Stimulated activated CD8-positive, alpha-beta memory T cell treated with anti-CD3 and anti-CD28 coated beads, Interleukin-4, amount 100 ng/mL, for 4 hours (primary cell): ENCODE results near the gene NEIL3.

Experiments used
- DNase-seq, 2 donors: peaks; one replicate each; pipeline ENCODE4 v3.0.0-alpha.2; 2020; ENCODE audit warnings: low read depth in 2 of 2, low spot score in 1 of 2

The NEIL3 gene, protein sequence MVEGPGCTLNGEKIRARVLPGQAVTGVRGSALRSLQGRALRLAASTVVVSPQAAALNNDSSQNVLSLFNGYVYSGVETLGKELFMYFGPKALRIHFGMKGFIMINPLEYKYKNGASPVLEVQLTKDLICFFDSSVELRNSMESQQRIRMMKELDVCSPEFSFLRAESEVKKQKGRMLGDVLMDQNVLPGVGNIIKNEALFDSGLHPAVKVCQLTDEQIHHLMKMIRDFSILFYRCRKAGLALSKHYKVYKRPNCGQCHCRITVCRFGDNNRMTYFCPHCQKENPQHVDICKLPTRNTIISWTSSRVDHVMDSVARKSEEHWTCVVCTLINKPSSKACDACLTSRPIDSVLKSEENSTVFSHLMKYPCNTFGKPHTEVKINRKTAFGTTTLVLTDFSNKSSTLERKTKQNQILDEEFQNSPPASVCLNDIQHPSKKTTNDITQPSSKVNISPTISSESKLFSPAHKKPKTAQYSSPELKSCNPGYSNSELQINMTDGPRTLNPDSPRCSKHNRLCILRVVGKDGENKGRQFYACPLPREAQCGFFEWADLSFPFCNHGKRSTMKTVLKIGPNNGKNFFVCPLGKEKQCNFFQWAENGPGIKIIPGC

GRCh38 chr4:177309522-177310371, at the start of gene NEIL3:
NEIL3 (plus strand) TSS chr4:177309874; CDS start chr4:177309954, 80 bp downstream.
- peak; percentile 90 to 97 for DNase-seq

DNA sequence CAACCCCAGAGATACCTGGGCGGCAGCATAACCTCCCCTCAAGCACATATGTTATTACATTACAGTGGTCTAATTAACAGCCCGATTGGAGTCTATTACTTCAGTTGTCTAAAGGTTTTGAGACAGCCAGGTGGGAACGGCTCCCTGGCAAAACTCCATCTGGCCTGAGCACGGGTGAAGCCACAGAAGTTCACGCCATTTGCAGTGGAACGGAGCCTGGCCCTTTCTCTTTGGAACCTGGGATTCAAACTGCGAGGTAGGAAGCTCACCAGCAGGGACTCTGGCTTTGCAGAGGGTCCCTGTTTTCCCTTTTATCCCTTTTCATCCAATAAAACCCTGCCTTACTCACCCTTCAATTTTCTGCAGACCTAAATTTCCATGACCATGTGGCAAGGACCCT, 45.9 kb upstream of the NEIL3 start:
- DNase-seq, result no peak

DNA sequence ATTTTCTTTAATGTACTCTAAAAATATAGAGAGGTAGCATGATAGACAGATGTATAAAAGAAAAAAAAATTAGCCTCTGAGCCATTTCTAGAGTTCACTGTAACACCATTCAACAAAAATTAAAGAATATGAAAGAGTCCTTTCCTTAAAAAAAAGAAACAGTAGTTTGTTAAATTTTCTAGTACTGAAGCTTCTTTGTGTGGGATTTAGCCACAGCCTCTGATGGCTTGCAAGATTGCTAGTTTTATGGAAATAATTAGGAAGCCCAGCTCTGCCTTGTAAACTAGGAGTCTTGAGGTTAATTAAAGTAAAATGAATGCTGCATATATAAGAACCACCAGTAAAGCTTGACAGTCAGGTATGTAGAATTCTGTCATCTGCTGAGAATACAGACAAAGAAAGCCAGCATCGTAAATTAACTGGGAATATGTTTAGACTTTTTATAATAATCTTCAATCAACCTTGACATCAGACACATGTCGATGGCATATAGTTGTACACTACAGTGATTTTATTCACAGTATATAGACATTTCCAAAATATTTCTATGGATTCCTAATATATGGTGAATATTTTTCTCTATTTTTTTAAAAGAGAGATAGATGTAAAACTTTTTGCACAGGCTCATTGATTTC, 44.8 kb upstream of the NEIL3 start:
- DNase-seq, result no peak

- no peak for DNase-seq
These were observed 43.9 kb upstream of the NEIL3 start for GRCh38 chr4:177265729-177266128.

DNA sequence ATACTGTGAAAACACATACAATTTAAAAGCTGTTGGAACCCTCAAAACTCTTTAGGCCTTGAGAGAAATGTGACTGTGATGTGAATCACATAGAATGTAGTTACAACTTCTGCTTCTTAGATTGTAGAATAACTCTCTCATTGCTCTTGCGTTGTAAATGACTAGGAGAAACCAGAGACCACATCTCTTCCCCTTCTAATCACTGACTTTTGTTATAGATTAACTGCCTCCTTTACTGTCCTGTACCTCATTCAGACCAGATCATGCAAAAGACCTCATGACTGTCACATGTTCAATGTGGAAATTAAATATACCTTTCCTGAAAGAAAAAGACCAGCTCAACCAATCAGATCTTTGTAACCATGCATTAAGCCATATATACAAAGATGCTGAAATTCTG, 43.2 kb upstream of the NEIL3 start:
- no peak for DNase-seq

DNA sequence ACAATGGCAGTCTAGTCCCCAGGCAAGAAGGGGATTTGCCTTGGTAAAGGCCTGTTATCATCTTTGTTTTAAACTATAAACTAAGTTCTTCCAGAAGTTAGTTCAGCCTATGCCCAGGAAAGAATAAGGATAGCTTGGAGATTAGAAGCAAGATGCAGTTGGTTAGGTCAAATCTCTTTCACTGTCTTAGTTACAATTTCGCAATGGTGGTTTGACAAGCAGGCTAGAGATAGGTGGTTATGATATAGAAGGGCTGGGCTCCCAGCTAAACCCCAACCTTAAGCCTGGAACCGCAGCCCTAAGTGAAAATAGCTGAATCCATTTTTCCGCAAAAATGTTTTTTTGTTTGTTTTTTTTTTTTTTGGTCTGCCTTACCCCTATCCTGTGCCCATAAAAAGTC, 41.8 kb upstream of the NEIL3 start:
- no peak for DNase-seq

GRCh38 chr4:177271091-177271490, 38.6 kb upstream of the NEIL3 start:
- no peak for DNase-seq

GRCh38 chr4:177271915-177272766, 37.5 kb upstream of the NEIL3 start:
- no peak for DNase-seq

DNA sequence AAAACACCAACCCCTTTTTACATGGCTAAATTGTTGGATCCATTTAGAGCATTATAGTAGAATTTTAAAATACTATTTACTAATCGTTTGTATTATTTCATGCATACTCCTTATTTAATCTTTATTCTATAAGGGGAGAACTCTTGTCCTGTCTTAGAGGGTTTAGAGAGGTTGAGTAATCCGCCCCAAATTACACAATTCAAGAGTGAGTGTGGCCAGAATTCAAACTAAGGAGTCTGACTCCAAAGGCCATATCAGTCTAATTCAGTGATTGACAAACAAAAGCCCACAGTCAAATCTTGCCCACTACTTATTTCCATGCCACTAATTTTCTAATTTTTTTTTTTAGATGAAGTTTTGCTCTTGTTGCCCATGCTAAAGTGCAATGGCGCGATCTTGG, 33.7 kb upstream of the NEIL3 start:
- DNase-seq, result no peak

GRCh38 chr4:177281351-177281909, 28.2 kb upstream of the NEIL3 start:
- DNase-seq, result no peak

DNA sequence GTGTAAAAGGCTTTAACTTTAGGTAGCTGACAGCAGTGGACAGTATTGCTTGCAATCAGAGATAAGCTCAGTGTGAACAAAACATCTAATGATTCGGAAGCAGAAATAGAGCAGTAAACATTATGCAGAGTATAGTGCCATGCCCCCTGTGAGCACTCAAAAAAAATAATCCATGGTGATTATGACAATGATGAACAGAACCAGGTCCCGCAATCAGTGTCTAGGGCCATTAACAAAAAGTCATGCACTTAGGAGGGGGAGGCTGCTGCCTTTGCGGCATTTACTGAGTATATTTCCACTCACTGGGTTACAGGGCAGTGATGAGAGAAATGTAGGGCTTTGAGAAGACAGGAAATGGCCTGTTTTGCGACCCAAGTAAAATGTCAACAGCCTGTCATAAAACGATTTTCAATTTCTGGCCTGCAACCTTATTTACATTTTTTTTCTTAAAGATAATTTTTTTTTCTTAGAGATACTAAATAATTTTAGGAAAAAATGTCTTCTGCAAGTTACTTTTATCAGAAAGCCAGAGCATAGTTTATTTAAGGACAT, 27.3 kb upstream of the NEIL3 start:
- DNase-seq, result no peak

DNA sequence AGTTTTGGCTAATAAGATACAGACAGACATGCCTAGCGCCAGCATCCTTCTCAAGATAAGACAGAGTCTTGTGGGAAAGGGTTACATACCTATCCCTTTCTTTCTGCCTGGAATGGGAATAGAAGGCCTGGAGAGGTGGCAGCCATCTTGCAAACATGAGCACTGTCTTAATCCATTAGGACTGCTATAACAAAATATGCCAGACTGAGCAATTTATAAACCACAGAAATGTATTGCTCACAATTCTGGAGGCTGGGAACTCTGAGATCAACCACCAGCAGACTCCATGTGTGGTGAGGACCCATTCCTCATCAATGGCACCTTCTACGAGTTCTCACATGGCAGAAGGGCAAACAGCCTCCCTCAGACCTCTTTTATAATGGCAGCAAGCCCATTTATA, 26.5 kb upstream of the NEIL3 start:
- DNase-seq, result no peak

- DNase-seq, result no peak
These were observed 23.7 kb upstream of the NEIL3 start for GRCh38 chr4:177285953-177286352.

DNA sequence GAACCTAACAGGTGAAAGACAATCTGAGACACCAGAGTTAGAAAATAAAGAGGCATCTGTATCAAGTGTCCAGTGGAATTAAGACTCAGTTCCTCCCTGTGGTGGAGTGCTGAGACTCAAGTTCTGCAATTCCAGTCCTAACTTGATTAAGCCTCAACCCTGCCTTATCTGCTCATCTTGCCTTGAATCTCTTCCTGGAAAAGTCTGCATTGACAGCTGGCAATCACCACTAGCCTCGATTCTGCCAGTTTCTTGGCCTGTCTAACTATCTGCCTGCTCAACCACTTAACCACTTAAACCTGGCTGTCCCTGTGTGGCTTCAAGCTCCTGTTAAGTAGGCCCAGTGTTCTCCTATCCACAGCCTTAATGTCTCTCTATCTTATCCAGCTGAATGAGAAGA, 22.4 kb upstream of the NEIL3 start:
- no peak for DNase-seq

GRCh38 chr4:177288335-177288734, 21.3 kb upstream of the NEIL3 start:
- DNase-seq, result no peak

DNA sequence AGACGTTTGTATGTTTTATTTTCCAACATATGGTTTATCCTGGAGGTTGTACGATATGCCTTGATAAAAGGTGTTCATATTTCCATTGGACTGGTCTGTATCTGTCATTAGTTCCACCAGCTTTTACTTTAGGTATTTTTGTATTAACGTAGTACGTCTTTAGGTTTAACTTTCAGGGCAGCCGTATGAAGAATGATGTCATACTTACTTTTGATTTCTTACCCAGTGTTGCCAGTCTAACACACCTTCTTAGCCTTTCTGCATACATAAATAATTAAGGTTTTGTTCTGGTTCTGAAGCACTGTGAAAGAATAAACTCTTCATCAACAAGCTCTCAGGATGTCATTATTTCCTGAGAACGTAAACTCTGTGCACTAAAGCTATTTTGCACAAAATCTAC, 18.9 kb upstream of the NEIL3 start:
- no peak for DNase-seq

DNA sequence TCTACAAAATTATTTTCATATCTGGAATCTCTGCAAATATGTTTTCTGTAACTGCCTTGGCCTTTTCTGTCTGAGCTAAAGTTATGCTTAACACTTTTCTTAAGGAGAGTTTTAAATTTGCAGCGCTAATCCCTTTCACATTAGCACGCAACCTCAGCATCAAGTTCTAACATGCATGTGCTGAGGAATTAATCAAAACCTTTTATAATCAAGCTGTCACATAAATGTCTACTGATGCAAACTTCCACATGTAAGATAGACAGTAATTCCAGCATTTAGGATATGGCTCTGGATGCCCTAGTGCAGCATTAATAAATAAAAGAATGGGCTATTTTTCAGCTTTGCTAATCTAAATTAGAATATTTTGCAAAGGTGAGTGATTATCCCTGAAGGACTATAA, 17.5 kb upstream of the NEIL3 start:
- DNase-seq, result no peak

DNA sequence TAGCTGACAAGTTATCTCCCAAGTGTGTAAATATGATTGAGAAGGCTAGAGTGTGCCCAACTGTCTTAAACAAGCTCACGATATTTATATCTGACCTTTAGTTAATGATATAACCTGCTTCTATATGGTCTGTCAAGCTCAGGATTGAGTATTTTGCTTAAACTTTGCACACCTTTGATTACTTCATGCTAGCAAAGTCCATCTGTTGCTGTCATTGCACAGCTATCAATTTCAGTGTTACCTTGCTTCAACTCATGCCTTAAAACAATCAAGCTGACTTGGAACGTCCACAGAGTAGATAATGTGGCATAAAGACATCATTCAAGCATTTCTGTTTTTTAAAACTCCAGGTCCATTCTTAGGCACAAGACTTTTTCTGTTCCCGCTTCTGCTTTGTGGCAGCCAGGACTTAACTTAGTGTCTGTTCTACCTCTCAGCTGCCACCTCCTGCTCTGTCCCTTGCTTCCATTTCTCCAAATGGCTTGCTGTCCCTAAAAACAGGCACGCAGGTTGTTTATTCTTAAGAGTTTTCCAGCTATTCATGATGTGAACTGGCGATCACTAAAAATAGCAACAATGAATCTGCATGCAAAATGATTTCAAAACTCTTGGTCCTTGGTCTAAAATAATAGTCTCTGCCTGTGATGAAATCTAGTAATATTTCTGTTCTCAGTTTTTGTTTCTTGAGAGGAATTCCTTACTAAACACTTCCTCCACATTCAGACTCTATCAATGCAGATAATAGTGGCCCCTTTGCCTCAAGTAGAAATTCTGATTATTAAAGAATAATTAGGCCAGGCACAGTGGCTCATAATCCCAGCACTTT, 16.3 kb upstream of the NEIL3 start:
- DNase-seq, result no peak

DNA sequence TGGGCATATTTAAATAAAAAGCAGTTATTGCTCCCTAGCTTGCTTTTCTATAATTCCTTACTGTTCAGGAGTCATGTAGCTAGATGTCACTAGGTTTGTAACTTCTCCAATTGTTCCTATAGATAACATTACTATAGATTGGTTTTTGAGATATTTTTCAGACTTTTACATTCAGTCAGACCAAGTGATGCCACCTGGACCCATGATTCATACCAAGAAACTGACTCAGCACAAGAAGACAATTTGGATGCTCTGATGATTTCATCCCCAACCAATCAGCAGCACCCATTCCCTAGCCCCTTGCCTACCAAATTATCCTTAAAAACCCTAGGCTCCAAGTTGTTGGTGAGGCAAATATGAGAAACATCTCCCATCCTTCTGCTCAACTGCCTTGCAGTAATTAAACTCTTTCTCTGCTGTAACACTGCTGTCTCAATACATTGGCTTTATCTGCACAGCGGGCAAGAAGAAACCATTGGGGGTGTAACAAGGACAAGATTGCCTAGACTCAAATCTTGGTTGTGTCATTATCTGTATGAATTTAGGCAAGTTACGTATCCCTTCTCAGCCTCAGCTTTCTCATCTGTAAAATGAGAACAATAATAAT, 11.8 kb upstream of the NEIL3 start:
- no peak for DNase-seq
